RPMI7951 (cell line): ENCODE data around the gene ABCG2. TPM values are rescaled to one million over a fixed set of nuclear protein-coding genes. Genes with fewer than 3 reads are reported as not detected.
A peak's percentile ranks its signal among the peaks of the same experiment; 100 is the strongest.

ENCODE experiments used
- DNase-seq: peaks from one replicate; pipeline ENCODE4 v3.0.0-alpha.2; 2012; ENCODE audit warnings: low read depth
- total RNA-seq: library from RNA; depleted of rRNA; stranded (reverse); fragments of >200 nt; shearing (Covaris generic); gene quantifications from 2 replicates; pipeline ENCODE4 v1.2.3, GENCODE V29; 2014; rRNA removed

The ABCG2 gene
- total RNA-seq, 1 experiment from 2014 or later, result 2.3 TPM

DNA sequence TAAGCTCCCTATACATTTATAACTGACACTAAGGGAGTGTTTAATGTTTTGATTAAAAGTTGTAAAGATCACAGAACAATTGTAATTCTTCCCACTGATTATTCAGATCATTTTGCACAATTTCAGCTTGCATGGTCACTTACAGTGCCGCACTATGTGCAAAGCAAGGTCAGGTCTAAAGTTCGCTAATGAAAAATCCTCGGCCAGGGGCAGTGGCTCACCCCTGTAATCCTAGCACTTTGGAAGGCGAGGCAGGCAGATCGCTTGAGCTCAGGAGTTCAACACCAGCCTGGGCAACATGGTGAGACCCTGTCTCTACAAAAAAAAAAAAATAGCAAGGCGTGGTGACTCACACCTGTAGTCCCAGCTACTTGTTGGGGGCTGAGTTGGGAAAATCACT, 94.0 kb downstream of the ABCG2 start:
- DNase-seq, result no peak

DNA sequence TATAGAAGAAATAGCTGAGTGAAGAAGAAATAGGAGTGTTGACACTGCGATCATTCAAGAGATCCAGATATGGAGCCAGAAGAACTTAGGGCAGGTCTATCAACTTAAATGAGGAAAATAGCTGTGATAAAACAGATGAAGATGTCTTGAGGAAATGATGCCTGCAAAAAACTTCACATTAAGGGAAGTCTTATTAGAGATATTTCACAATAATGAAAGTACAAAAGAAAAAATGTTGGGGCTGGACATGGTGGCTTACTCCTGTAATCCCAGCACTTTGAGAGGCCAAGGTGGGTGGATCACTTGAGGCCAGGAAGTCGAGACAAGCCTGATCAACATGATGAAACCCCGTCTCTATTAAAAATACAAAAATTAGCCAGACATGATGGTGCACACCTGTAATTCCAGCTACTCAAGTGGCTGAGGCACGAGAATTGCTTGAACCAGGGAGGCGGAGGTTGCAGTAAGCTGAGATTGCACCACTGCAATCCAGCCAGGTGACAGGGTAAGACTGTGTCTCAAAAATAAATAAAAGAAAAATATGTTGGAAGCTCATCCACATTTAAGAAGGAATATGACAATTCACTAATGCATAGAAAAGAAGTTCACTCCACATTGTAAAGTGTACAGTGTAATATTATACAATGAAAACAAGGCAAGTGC, 94.7 kb downstream of the ABCG2 start:
- DNase-seq, result no peak

DNA sequence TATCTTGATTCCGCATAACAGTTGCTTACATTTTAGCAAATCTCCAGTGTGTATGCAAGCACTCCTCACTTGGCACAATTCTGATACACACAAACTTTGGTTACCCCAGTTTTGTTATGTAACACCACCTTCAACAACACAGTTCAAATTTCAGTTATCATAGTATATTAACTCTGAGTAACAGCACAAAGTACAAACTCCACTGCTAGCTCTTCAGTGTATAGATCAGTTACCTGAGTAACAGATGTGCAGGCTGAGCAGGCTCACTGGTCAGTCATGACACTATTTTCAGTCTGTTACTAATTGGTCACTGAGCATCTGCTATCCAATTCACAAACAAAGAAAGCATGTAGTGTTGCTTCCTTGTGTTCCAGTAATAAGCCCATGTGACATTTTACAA, 95.6 kb downstream of the ABCG2 start:
- DNase-seq, result no peak

DNA sequence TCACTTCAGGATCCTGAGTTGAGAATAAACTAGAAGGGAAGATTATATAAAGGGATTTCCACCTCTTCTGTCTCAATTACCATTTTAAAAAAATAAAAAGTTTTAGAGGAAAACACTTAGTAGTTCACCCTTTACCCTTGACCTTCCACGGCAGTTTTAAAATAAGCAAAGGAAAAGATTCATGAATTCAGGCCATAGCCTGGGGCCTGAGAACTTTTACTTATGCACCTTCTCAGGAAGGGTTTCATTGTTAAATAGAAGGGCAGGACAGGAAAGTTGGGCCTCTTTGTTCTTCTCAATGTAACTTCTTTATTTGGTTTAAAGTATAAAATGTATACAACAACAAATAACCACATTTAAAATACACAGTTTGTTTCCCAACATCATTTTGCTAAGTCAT, 96.1 kb downstream of the ABCG2 start:
- no peak for DNase-seq

DNA sequence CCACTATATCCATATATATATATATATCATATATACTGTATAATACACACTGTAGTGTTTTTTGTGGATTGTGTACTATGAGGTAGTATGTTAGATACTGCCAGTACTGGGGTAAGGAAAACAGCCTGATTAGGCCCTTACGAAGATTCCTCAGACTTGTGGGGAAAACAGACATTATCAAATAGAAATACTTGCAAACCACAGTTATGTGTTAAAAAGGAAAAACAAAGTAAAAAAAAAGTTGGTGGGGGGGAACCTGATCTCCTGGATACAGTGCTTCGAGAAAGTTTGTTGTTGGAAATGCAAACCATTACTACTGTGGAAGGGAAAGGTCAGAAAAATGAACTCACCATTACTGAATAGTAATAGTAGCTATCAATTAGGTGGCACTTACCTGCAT, 98.0 kb downstream of the ABCG2 start:
- no peak for DNase-seq

DNA sequence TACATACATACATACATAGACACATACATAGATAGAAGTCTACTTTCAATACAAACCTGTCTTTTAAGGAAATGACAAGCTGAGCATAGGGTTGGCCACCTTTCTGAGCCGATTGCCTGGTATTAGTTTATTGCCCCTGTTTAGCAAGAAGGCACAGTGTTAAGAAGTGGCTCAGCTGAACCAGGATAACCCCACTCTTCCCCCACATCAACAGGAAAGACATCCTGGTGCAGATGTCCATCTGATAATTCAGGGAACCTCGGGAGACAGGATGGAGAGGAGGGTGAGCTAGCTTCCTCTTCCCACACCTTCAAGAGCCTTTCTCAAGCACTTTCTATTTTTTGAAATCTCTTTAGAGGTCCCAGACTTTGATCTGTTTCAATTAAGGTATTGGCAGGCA, 98.7 kb downstream of the ABCG2 start:
- DNase-seq, result no peak

DNA sequence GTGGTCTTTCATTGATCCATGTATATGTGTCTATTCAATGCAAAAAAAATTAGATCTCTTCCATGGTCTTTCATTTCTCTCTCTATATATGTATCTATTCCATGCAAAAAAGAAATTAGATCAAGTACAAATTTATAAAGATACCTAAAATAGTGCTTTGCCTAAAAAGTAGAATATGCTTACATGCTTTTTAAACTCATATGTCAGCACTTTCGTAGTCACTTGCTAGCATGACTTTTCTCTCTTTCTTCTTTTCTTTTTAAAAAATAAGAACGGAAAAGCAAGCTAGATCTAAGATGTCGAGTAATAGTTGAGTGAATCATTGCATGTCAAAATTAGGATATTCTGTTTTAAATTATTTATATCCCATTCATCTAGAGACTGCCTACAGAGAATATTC, 100.1 kb downstream of the ABCG2 start:
- DNase-seq, result no peak

DNA sequence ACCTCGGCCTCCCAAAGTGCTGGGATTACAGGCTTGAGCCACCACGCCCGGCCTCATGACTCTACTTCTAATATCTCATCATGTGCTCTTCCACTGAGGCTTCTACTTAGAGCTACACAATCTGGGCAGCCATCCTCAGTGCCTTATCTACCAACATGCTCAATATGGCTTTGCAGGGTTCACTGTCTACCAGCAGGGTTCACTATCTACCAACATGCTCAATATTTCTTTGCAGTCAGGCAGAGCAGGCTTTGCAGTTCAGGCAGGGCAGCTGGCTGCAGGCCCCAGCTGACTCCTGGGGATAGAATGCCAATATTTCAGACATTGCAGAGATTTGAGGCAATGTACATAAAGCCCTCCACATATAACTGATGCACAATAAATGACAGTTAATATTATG, 103.5 kb downstream of the ABCG2 start:
- DNase-seq, result peak; percentile 39

DNA sequence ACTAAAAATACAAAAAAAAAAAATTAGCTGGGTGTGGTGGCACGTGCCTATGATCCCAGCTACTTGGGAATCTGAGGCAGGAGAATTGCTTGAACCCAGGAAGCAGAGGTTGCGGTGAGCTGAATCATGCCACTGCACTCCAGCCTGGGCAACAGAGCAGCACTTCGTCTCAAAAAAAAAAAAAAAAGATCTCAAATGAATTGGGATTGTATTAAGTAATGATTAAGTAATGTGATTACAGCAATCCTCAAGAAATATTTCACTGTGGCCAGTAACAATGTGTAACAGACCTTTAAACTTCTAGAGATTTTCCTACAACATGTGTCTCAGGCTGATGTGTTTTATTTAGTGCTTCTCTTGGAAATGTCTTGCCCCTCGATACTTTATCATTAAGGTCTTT, 104.2 kb downstream of the ABCG2 start:
- DNase-seq, result no peak

DNA sequence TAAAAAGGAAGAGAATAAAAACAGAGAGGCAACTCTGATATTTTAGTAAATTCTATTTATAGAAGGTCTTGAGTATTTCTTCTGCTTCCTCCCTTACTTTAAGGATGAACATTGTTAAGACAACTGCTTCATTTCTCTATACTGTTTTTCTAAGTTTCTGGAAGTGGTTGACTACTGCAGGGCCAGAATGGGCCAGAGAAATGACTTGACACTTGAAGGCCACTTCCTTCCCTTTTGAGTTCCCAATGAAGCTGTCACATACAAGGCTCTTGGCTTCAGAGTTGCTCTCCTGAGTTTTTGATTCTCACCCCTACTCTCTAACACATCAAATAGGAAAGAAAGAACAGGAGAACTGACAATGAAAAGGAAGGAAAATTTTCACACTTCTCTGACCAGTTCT, 113.4 kb downstream of the ABCG2 start:
- no peak for DNase-seq

DNA sequence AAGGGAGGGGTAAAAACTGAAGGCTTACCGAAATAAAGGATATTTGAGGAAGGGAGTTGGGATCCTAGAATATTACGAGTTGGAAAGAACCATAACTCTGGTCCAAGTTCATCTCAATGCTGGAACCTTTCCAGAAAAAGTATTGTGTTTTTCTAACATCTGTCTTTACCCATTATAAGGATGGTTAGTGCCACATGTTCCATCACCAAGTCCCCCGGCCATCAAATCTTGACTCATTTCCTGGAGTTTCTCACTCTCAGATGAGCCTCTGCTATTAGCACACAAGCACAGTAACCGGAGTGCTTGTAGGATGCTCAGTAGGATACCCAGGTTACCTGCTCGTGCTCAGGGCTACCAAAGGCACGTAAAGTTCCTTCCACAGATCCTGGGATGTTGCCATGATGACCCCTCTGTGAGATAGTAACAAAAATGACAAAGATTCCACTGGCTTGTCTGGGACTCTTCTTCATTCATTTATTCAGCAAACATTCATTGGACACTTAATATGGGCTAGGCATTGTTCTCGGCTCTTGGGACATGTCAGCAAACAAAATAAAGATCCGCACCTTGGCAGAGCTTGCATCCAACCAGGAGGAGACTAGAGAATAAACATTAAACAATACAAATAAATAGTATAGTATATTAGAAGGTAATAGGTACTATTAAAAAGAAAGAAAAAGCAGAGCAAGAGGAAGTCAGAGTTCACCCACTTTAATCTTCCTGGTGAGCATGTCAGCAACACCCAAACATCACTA, 114.7 kb downstream of the ABCG2 start:
- peak; percentile 44 for DNase-seq

DNA sequence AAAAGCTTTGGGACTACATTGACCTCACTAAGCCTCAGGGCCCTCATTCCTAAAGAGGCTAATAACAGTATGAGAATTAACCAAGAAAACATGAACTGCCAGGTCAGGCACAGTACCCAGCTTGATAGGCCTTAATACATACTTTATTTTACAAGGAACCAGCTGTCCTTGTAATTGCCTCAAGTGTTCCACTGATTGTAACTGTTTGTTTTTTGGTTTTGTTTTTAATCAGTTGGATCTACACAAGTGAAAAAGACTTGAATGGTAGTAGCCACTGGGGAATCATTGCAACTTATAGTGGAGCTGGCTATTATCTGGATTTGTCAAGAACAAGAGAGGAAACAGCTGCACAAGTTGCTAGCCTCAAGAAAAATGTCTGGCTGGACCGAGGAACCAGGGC, 115.4 kb downstream of the ABCG2 start:
- DNase-seq, result no peak

DNA sequence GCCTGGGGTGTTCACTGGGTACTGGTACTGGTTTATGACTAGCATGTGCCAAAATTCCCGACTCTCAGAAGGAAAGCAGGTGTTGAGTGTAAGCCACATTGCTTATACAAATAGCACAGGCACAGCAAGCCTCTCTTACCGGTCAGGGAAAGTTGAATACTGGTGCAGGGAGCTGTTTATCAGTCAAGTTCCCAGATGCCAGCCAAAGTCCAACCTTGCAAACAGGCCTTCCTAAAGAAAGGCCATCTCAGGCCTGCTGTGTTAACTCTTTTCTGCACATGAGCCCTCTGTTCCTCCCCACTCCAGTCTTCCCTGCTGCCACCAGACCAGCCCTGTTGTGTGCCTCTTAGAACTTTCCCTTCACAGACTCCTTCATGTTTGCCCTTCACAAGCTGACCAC, 116.8 kb downstream of the ABCG2 start:
- no peak for DNase-seq

DNA sequence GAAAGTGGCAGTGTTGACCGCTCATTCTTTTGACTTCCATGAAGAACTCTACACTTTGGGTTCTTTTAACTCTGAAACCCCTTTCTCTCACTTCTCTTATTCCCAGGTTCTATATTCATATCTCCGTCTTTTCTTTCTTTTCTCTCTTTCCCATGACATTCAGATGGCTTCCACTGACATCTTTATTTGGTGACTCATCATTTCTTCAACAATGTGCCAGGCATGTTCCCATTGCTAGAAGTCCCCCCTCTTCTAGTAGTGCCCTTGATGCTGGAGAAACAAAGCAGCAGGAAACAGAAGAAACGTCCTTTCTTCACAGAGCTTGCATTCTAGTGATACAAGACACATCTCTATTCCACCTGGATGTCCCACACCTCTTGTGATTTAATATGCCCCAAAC, 117.7 kb downstream of the ABCG2 start:
- peak; percentile 31 for DNase-seq

Other genes starting within 250 kb of the ABCG2 start
- gene SPP1, start 182.9 kb downstream of the ABCG2 start, total RNA-seq, result 2.6 and 3.1 TPM in 2 replicates
- 25.1 and 29.1 TPM in 2 replicates for gene PKD2, start 151.0 kb downstream of the ABCG2 start, total RNA-seq
- 7.1 and 8.7 TPM in 2 replicates for gene PPM1K, start 125.9 kb upstream of the ABCG2 start, total RNA-seq
- gene HERC6, start 220.2 kb upstream of the ABCG2 start, total RNA-seq, result 6.8 and 13.7 TPM in 2 replicates